Osteoblast (primary cell): ENCODE data around the gene KLHDC10. TPM values are rescaled to one million over a fixed set of nuclear protein-coding genes. Genes with fewer than 3 reads are reported as not detected.

Source experiments
- DNase-seq: peaks from one replicate; pipeline ENCODE4 v3.0.0; 2011; ENCODE audit warnings: low spot score, mixed read lengths; ENCODE audit not compliant: insufficient read length; ENCODE audit errors: missing footprints
- H2AFZ ChIP-seq: 2 replicates; pipeline ENCODE4 v1.6.0; 2011; ENCODE audit warnings: mild to moderate bottlenecking, low read length
- H3K27ac ChIP-seq: 2 replicates; pipeline ENCODE4 v1.5.1; 2011; ENCODE audit warnings: mild to moderate bottlenecking, low read depth, low read length, moderate library complexity
- H3K27me3 ChIP-seq: 2 replicates; pipeline ENCODE4 v1.6.0; 2012; ENCODE audit warnings: mild to moderate bottlenecking, control low read depth, inconsistent platforms, low read length, moderate library complexity; ENCODE audit not compliant: insufficient read depth
- H3K36me3 ChIP-seq: 2 replicates; pipeline ENCODE4 v1.5.1; 2011; ENCODE audit warnings: mild to moderate bottlenecking, low read length, control low read depth, moderate library complexity; ENCODE audit not compliant: insufficient read depth
- H3K4me1 ChIP-seq: 2 replicates; pipeline ENCODE4 v1.5.1; 2011; ENCODE audit warnings: mild to moderate bottlenecking, low read length, control low read depth, moderate library complexity; ENCODE audit not compliant: insufficient read depth
- H3K4me2 ChIP-seq: 2 replicates; pipeline ENCODE4 v1.6.0; 2011; ENCODE audit warnings: mild to moderate bottlenecking, low read length; ENCODE audit not compliant: insufficient read depth
- H3K4me3 ChIP-seq: fragments of 200-600 bp; sonication (generic); 3 replicates; pipeline ENCODE4 v1.5.1; 2012; ENCODE audit warnings: mild to moderate bottlenecking, low read length, inconsistent platforms; ENCODE audit not compliant: insufficient read depth
- H3K79me2 ChIP-seq: 2 replicates; pipeline ENCODE4 v1.6.0; 2012; ENCODE audit warnings: mild to moderate bottlenecking, low read length, control low read depth, inconsistent platforms; ENCODE audit not compliant: insufficient read depth
- H3K9me3 ChIP-seq: 2 replicates; pipeline ENCODE4 v1.5.1; 2011; ENCODE audit warnings: low read depth, low read length, control low read depth
- H4K20me1 ChIP-seq: 2 replicates; pipeline ENCODE4 v1.6.0; 2012; ENCODE audit warnings: mild to moderate bottlenecking, low read length, control low read depth; ENCODE audit not compliant: insufficient read depth
- CTCF ChIP-seq: IDR thresholded peaks from 2 replicates; pipeline ENCODE4 v1.5.1; 2011; ENCODE audit warnings: mild to moderate bottlenecking, low read depth, low read length, moderate library complexity; ENCODE audit errors: extremely low read depth
- total RNA-seq: library from RNA; depleted of rRNA; stranded (reverse); fragments of >200 nt; gene quantifications from 2 replicates; pipeline ENCODE4 v1.2.3, GENCODE V29; 2012

The KLHDC10 gene
- total RNA-seq, 1 donor, result 32.6 TPM

GRCh38 chr7:130178251-130178650, 107.9 kb downstream of the KLHDC10 start:
- H3K4me3 ChIP-seq, result no peak overlapping the region
- H3K27ac ChIP-seq, result no peak overlapping the region
- DNase-seq, result no peak
- H3K4me1 ChIP-seq, result peaks cover 9% of the 10 kb centered on the region
- H2AFZ ChIP-seq, result no peak overlapping the region
- no peaks in the 10 kb centered on the region for H3K9me3 ChIP-seq
- H3K4me2 ChIP-seq, result no peak overlapping the region
- H3K36me3 ChIP-seq, result peaks cover 22% of the 10 kb centered on the region
- H3K27me3 ChIP-seq, result no peaks in the 10 kb centered on the region
- no peaks in the 10 kb centered on the region for H3K79me2 ChIP-seq
- no peak for TF ChIP-seq CTCF
- no peaks in the 10 kb centered on the region for H4K20me1 ChIP-seq

- no peaks in the 10 kb centered on the region for H3K79me2 ChIP-seq
Measured at GRCh38 chr7:130179631-130180030, 109.3 kb downstream of the KLHDC10 start.

GRCh38 chr7:130180571-130181262, 110.4 kb downstream of the KLHDC10 start:
- Histone ChIP-seq H3K9me3 (no peaks in the 10 kb centered on the region), H3K79me2 (no peaks in the 10 kb centered on the region), H4K20me1 (no peaks in the 10 kb centered on the region), H3K4me2 (no peak overlapping the region), H3K36me3 (peaks cover 21% of the 10 kb centered on the region), H3K4me1 (peaks cover 9% of the 10 kb centered on the region), H2AFZ (no peak overlapping the region), H3K27ac (peak overlapping the region; percentile 65), H3K27me3 (no peaks in the 10 kb centered on the region), H3K4me3 (no peak overlapping the region)
- DNase-seq, result no peak
- no peak for TF ChIP-seq CTCF

More at GRCh38 chr7:130179631-130180030, 109.3 kb downstream of the KLHDC10 start:
- Histone ChIP-seq H2AFZ (no peak overlapping the region), H3K4me2 (no peak overlapping the region), H3K36me3 (peaks cover 26% of the 10 kb centered on the region), H3K9me3 (no peaks in the 10 kb centered on the region), H3K4me3 (no peak overlapping the region), H3K27me3 (no peaks in the 10 kb centered on the region), H4K20me1 (no peaks in the 10 kb centered on the region), H3K27ac (no peak overlapping the region), H3K4me1 (peaks cover 9% of the 10 kb centered on the region)
- DNase-seq, result no peak
- no peak for TF ChIP-seq CTCF

- TF ChIP-seq CTCF, result no peak
- no peak for DNase-seq
- no peak overlapping the region for H3K4me3 ChIP-seq
- peaks cover 9% of the 10 kb centered on the region for H3K4me1 ChIP-seq
- H4K20me1 ChIP-seq, result no peaks in the 10 kb centered on the region
- H3K36me3 ChIP-seq, result peaks cover 21% of the 10 kb centered on the region
- no peaks in the 10 kb centered on the region for H3K79me2 ChIP-seq
- H3K4me2 ChIP-seq, result no peak overlapping the region
- H3K9me3 ChIP-seq, result no peaks in the 10 kb centered on the region
- H3K27ac ChIP-seq, result peak overlapping the region; percentile 65
- no peak overlapping the region for H2AFZ ChIP-seq
- no peaks in the 10 kb centered on the region for H3K27me3 ChIP-seq
Measured at GRCh38 chr7:130181263-130181605, 110.9 kb downstream of the KLHDC10 start.
